Measurements from ENCODE around the gene DIP2C. TPM values are rescaled to one million over a fixed set of nuclear protein-coding genes. Genes with fewer than 3 reads are reported as not detected.
A peak's percentile ranks its signal among the peaks of the same experiment; 100 is the strongest.

Gene DIP2C
- total and polyA plus RNA-seq, 7 experiments from 2014 or later: 1.1 to 8.7 (median 4.5) TPM

GRCh38 chr10:339038-339391, 350.5 kb downstream of the DIP2C start:
- Mint-ChIP-seq H3K4me3 (no peak overlapping the region), H3K27me3 (no peaks in the 10 kb centered on the region)

DNA sequence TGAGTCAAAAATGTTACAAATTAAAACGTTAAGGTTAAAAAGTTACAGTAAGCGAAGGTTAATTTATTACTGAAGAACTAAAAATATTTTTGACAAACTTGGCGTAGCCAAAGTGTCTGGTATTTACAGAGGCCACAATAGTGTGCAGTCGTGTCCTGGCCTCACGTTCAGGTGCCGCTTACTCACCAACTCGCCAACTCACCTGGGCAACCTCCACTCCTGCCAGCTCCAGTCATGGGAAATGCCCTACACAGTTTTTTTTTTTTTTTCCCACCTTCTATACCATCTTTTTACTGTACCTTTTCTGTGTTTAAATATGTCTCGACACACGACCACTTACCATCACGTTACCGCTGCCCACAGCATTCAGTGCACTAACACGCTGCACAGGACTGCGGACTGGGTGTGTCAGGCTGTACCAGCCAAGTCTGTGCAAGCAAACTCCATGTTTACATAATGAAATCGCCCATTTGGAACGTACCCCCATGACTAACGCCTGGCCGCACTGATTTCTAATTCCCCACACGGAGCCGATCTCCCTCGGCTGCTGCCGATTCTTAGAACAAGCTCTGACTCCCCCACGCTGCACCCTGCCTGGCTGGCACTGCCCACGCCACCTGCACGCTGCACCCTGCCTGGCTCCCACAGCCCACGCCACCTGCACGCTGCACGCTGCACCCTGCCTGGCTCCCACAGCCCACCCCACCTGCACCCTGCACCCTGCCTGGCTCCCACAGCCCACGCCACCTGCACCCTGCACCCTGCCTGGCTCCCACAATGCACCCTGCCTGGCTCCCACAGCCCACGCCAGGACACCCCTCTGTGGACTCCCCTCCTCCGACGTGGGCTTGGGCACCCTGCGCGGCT, 351.1 kb downstream of the DIP2C start:
- CTCF ChIA-PET: interaction anchor here (0.6 kb wide), 1 partner anchor 10 kb away, joined by 3 read pairs; no protein-coding TSS in a partner anchor
- POLR2A ChIA-PET: interaction anchor here (0.6 kb wide), 1 partner anchor 109 kb away, joined by 3 read pairs; no protein-coding TSS in a partner anchor
- no peak for ATAC-seq

More at GRCh38 chr10:339038-339391, 350.5 kb downstream of the DIP2C start:
- no peak overlapping the region for H3K27ac ChIP-seq (ENCODE audit: low read depth, low read length)
- peak overlapping the region in 4 of 9 donors; percentile 17 to 48 (median 38) for H3K27ac Mint-ChIP-seq
- H3K9me3 ChIP-seq (ENCODE audit: control insufficient read depth in 2 of 3, low read length in 3 of 3): no peaks in the 10 kb centered on the region
- peaks cover 0 to 4% (median 0%) of the 10 kb centered on the region in 3 experiments for H3K36me3 ChIP-seq (ENCODE audit: control insufficient read depth in 2 of 3, insufficient read depth in 3 of 3, low read length in 3 of 3)
- H3K4me1 ChIP-seq (ENCODE audit: control insufficient read depth in 2 of 2, insufficient read depth in 2 of 2, low read length in 2 of 2): peaks cover 0 to under 1% of the 10 kb centered on the region in 2 donors
- intact Hi-C loops (cut with micrococcal nuclease): no loop called here
- ATAC-seq (no peak), DNase-seq (no peak)
- peaks cover 0 to 9% (median 4%) of the 10 kb centered on the region in 7 donors for H3K4me1 Mint-ChIP-seq
- POLR2A ChIA-PET: no interaction called here
- peaks cover 0 to 8% (median 5%) of the 10 kb centered on the region in 5 donors for H3K36me3 Mint-ChIP-seq
- no peaks in the 10 kb centered on the region for H3K27me3 ChIP-seq (ENCODE audit: control insufficient read depth in 2 of 2, insufficient read depth in 2 of 2, low read length in 2 of 2)
- peaks cover 0 to 7% (median 0%) of the 10 kb centered on the region in 11 donors for H3K9me3 Mint-ChIP-seq
- H3K4me3 ChIP-seq (ENCODE audit: low read length): no peak overlapping the region
- CTCF ChIA-PET: no interaction called here

DNA sequence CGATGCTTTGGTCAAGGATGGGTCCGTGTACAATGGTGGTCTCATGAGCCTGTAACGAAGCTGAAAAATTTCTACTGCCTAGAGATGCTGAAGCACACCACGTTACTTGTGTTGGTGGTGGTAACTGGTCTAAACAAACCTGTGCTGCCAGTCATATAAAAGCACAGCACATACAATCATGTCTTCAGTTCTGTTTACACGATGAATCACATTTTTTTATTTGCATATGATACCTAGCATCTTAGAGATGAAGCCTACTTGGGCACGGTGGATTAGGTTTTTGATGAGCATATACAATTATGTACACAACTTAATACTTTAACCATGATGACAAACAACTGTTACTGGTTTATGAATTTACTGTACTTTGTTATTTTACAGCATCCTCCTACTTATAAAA, 353.2 kb downstream of the DIP2C start:
- CTCF ChIA-PET: no interaction called here

More for the DNA sequence above, 351.1 kb downstream of the DIP2C start:
- Histone ChIP-seq H3K4me3 (ENCODE audit: low read length) (no peak overlapping the region), H3K9me3 (ENCODE audit: control insufficient read depth in 2 of 3, low read length in 3 of 3) (no peaks in the 10 kb centered on the region), H3K27ac (ENCODE audit: low read depth, low read length) (no peak overlapping the region), H3K4me1 (ENCODE audit: control insufficient read depth in 2 of 2, insufficient read depth in 2 of 2, low read length in 2 of 2) (peaks cover 2 to 6% of the 10 kb centered on the region in 2 donors), H3K27me3 (ENCODE audit: control insufficient read depth in 2 of 2, insufficient read depth in 2 of 2, low read length in 2 of 2) (no peaks in the 10 kb centered on the region), H3K36me3 (ENCODE audit: control insufficient read depth in 2 of 3, insufficient read depth in 3 of 3, low read length in 3 of 3) (peaks cover 0 to 4% (median 0%) of the 10 kb centered on the region in 3 experiments)
- Mint-ChIP-seq H3K27ac (peak overlapping the region in 4 of 9 donors; percentile 17 to 77 (median 38)), H3K4me1 (peaks cover 5 to 16% (median 10%) of the 10 kb centered on the region in 7 donors), H3K27me3 (no peaks in the 10 kb centered on the region), H3K9me3 (peaks cover 0 to 7% (median 0%) of the 10 kb centered on the region in 11 donors), H3K36me3 (peaks cover 0 to 8% (median 5%) of the 10 kb centered on the region in 5 donors), H3K4me3 (peak overlapping the region in 1 of 10 donors; percentile 24)
- DNase-seq: no peak
- intact Hi-C loops (cut with micrococcal nuclease): no loop called here

DNA sequence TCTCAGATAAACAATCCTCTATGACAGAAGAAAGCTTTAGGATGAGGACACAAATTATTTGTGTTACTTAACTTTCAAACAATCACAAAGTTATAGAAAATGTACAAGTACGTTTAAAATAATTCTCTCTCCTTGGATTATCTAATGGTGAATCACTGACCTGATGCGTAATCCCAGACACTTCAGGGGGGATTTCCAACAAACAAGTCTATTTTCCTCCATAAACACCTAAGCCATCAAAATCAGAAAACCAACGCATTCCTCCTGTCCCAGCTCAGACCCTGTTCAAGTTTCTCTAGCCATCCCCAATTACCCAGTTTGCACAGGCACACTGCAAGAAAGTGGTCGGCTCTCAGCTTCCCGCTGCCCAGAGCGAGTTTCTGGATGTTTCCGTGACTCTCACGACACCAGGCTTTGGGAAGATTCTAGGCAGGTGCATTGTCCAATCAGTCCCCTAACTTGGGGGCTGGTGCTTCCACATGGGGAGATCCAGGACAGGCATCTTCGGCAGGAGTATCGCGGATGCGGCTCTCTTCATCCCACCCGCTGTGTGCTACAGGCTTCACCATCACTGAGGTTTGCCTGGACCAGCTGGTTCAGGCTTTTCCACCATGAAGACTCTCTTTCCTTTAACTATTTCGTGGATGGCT, 354.2 kb downstream of the DIP2C start:
- Mint-ChIP-seq H3K4me3 (no peak overlapping the region), H3K27me3 (no peaks in the 10 kb centered on the region), H3K4me1 (peaks cover 9 to 39% (median 25%) of the 10 kb centered on the region in 7 donors), H3K27ac (peak overlapping the region in 2 of 9 donors; percentile 58 to 69), H3K9me3 (peaks cover 0 to 7% (median 0%) of the 10 kb centered on the region in 11 donors), H3K36me3 (peaks cover 0 to 8% (median 5%) of the 10 kb centered on the region in 5 donors)
- Histone ChIP-seq H3K27me3 (ENCODE audit: control insufficient read depth in 2 of 2, insufficient read depth in 2 of 2, low read length in 2 of 2) (no peaks in the 10 kb centered on the region), H3K27ac (ENCODE audit: low read depth, low read length) (no peak overlapping the region), H3K4me1 (ENCODE audit: control insufficient read depth in 2 of 2, insufficient read depth in 2 of 2, low read length in 2 of 2) (peaks cover 16 to 20% of the 10 kb centered on the region in 2 donors), H3K9me3 (ENCODE audit: control insufficient read depth in 2 of 3, low read length in 3 of 3) (no peaks in the 10 kb centered on the region), H3K36me3 (ENCODE audit: control insufficient read depth in 2 of 3, insufficient read depth in 3 of 3, low read length in 3 of 3) (no peaks in the 10 kb centered on the region), H3K4me3 (ENCODE audit: low read length) (no peak overlapping the region)
- ATAC-seq (no peak), DNase-seq (no peak)
- ChIA-PET CTCF (no interaction called here), POLR2A (no interaction called here)
- intact Hi-C loops (cut with micrococcal nuclease): no loop called here

More for the DNA sequence above, 353.2 kb downstream of the DIP2C start:
- DNase-seq (no peak), ATAC-seq (no peak)
- intact Hi-C loops (cut with micrococcal nuclease): no loop called here
- peaks cover 16 to 20% of the 10 kb centered on the region in 2 donors for H3K4me1 ChIP-seq (ENCODE audit: control insufficient read depth in 2 of 2, insufficient read depth in 2 of 2, low read length in 2 of 2)
- no peak overlapping the region for H3K27ac ChIP-seq (ENCODE audit: low read depth, low read length)
- H3K27me3 ChIP-seq (ENCODE audit: control insufficient read depth in 2 of 2, insufficient read depth in 2 of 2, low read length in 2 of 2): no peaks in the 10 kb centered on the region
- no peak overlapping the region for H3K4me3 ChIP-seq (ENCODE audit: low read length)
- peaks cover 0 to 7% (median 0%) of the 10 kb centered on the region in 11 donors for H3K9me3 Mint-ChIP-seq
- H3K27me3 Mint-ChIP-seq: no peaks in the 10 kb centered on the region
- H3K27ac Mint-ChIP-seq: no peak overlapping the region
- H3K4me3 Mint-ChIP-seq: no peak overlapping the region
- H3K36me3 ChIP-seq (ENCODE audit: control insufficient read depth in 2 of 3, insufficient read depth in 3 of 3, low read length in 3 of 3): peaks cover 0 to 4% (median 0%) of the 10 kb centered on the region in 3 experiments
- POLR2A ChIA-PET: interaction anchor here (0.8 kb wide), 1 partner anchor 28 kb away, joined by 3 read pairs; no protein-coding TSS in a partner anchor
- peaks cover 9 to 37% (median 25%) of the 10 kb centered on the region in 7 donors for H3K4me1 Mint-ChIP-seq
- peaks cover 0 to 8% (median 5%) of the 10 kb centered on the region in 5 donors for H3K36me3 Mint-ChIP-seq
- H3K9me3 ChIP-seq (ENCODE audit: control insufficient read depth in 2 of 3, low read length in 3 of 3): no peaks in the 10 kb centered on the region

DNA sequence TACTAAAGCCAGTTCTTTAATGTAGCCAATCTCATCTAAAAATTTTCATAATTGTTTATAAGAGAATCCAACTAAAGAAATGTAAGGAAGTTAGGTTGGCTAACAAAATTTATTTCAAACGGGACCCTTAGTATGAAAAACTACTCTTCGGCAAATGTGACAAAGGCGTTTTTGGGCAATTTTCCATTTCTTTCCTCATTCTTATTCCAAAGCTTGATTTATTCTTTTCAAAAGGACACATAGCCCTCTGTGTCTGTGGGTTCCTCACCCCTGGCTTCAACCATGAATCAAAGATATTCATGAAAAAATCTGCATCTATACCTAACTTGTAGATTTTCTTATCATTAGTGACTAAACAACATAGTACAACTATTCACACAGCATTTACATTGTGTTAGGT, 358.3 kb downstream of the DIP2C start:
- ChIA-PET POLR2A (interaction anchor here (0.7 kb wide), 2 partner anchors 11 to 28 kb away, joined by 4 to 5 read pairs; no protein-coding TSS in a partner anchor), CTCF (no interaction called here)
- H3K27ac Mint-ChIP-seq: peak overlapping the region in 3 of 9 donors; percentile 16 to 75 (median 43)
- H3K36me3 ChIP-seq (ENCODE audit: control insufficient read depth in 2 of 3, insufficient read depth in 3 of 3, low read length in 3 of 3): peaks cover 0 to 7% (median 0%) of the 10 kb centered on the region in 3 experiments
- H3K4me3 Mint-ChIP-seq: no peak overlapping the region
- ATAC-seq (no peak), DNase-seq (no peak)
- H3K27me3 Mint-ChIP-seq: no peaks in the 10 kb centered on the region
- H3K27ac ChIP-seq (ENCODE audit: low read depth, low read length): no peak overlapping the region
- no peaks in the 10 kb centered on the region for H3K27me3 ChIP-seq (ENCODE audit: control insufficient read depth in 2 of 2, insufficient read depth in 2 of 2, low read length in 2 of 2)
- no peaks in the 10 kb centered on the region for H3K9me3 ChIP-seq (ENCODE audit: control insufficient read depth in 2 of 3, low read length in 3 of 3)
- H3K9me3 Mint-ChIP-seq: peaks cover 0 to 2% (median 0%) of the 10 kb centered on the region in 11 donors
- peaks cover 20 to 52% (median 31%) of the 10 kb centered on the region in 7 donors for H3K4me1 Mint-ChIP-seq
- H3K36me3 Mint-ChIP-seq: peaks cover 0 to 5% (median 0%) of the 10 kb centered on the region in 5 donors
- H3K4me3 ChIP-seq (ENCODE audit: low read length): no peak overlapping the region
- intact Hi-C loops (cut with micrococcal nuclease): loop anchor here in 1 of 2 donors (5.0 kb wide), 1 partner anchor 121 kb away; no protein-coding TSS in a partner anchor
- H3K4me1 ChIP-seq (ENCODE audit: control insufficient read depth in 2 of 2, insufficient read depth in 2 of 2, low read length in 2 of 2): peaks cover 20 to 25% of the 10 kb centered on the region in 2 donors
